ENCODE data around the gene CT83.

Gene CT83

GRCh38 chrX:116480059-116480458 is 17.3 kb upstream of the CT83 start:
- H3K27me3 ChIP-seq (ENCODE audit: control insufficient read depth in 3 of 3, insufficient read depth in 3 of 3, low read depth in 1 of 3, low read length in 3 of 3), result peaks cover 0 to 3% (median 0%) of the 10 kb centered on the region in 3 experiments
- no peak overlapping the region for H2BK120ac ChIP-seq (ENCODE audit: low read depth, low read length)
- H3K18ac ChIP-seq (ENCODE audit: low read length), result no peak overlapping the region
- no peak overlapping the region for H3K27ac ChIP-seq (replicated peaks; ENCODE audit: low read length)
- no CpG with 5 or more reads among the region's 2 CpGs for WGBS, 2 donors (ENCODE audit: extremely low coverage in 2 of 2, insufficient read length in 2 of 2, insufficient replicate concordance in 1 of 2)
- H2BK5ac ChIP-seq (ENCODE audit: low read length), result no peak overlapping the region
- H2AK5ac ChIP-seq (ENCODE audit: low read depth, low read length), result no peak overlapping the region
- no peaks in the 10 kb centered on the region for H3K79me1 ChIP-seq (ENCODE audit: low read depth, low read length)
- no peak overlapping the region for H2BK12ac ChIP-seq (ENCODE audit: low read length)
- H3K4me2 ChIP-seq (ENCODE audit: insufficient read depth, low read length, poor library complexity, severe bottlenecking), result no peak overlapping the region
- no peaks in the 10 kb centered on the region for H3K36me3 ChIP-seq (replicated peaks in 1 of 2; ENCODE audit: control insufficient read depth in 2 of 2, insufficient read depth in 2 of 2, low read length in 2 of 2)
- H3K23ac ChIP-seq (ENCODE audit: low read depth, low read length, poor library complexity), result no peak overlapping the region
- no peak overlapping the region for H4K91ac ChIP-seq (ENCODE audit: low read depth, low read length, poor library complexity)
- no peak overlapping the region for H2BK15ac ChIP-seq (ENCODE audit: low read length)
- no peak overlapping the region for H2AFZ ChIP-seq (ENCODE audit: low read length)
- no peak overlapping the region for H3K14ac ChIP-seq (ENCODE audit: low read length)
- no peak overlapping the region for H3K4ac ChIP-seq (ENCODE audit: low read length)
- no peaks in the 10 kb centered on the region for H3K4me1 ChIP-seq (ENCODE audit: control insufficient read depth in 2 of 2, insufficient read depth in 1 of 2, low read depth in 1 of 2, low read length in 2 of 2)
- no peak overlapping the region for H3K9ac ChIP-seq (ENCODE audit: low read depth, low read length, poor library complexity)
- no peak overlapping the region for H4K8ac ChIP-seq (ENCODE audit: low read depth, low read length)
- H3K9me3 ChIP-seq (replicated peaks in 1 of 2; ENCODE audit: control insufficient read depth in 2 of 2, insufficient read depth in 1 of 2, low read depth in 1 of 2, low read length in 2 of 2), result no peaks in the 10 kb centered on the region
- no peak for DNase-seq (ENCODE audit: low spot score)
- no peak overlapping the region for H3K4me3 ChIP-seq (ENCODE audit: low read length in 2 of 2)

GRCh38 chrX:116449156-116449555 is 13.6 kb downstream of the CT83 start:
- Histone ChIP-seq H3K27ac (replicated peaks; ENCODE audit: low read length) (no peak overlapping the region), H3K9ac (ENCODE audit: low read depth, low read length, poor library complexity) (no peak overlapping the region), H3K36me3 (replicated peaks in 1 of 2; ENCODE audit: control insufficient read depth in 2 of 2, insufficient read depth in 2 of 2, low read length in 2 of 2) (no peaks in the 10 kb centered on the region), H3K4me2 (ENCODE audit: insufficient read depth, low read length, poor library complexity, severe bottlenecking) (no peak overlapping the region), H3K18ac (ENCODE audit: low read length) (no peak overlapping the region), H3K4me1 (ENCODE audit: control insufficient read depth in 2 of 2, insufficient read depth in 1 of 2, low read depth in 1 of 2, low read length in 2 of 2) (no peaks in the 10 kb centered on the region), H3K4ac (ENCODE audit: low read length) (no peak overlapping the region), H4K8ac (ENCODE audit: low read depth, low read length) (no peak overlapping the region), H3K23ac (ENCODE audit: low read depth, low read length, poor library complexity) (no peak overlapping the region), H2BK15ac (ENCODE audit: low read length) (no peak overlapping the region), H2BK5ac (ENCODE audit: low read length) (no peak overlapping the region), H4K91ac (ENCODE audit: low read depth, low read length, poor library complexity) (no peak overlapping the region), H3K4me3 (ENCODE audit: low read length in 2 of 2) (no peak overlapping the region), H2AFZ (ENCODE audit: low read length) (no peak overlapping the region), H3K9me3 (replicated peaks in 1 of 2; ENCODE audit: control insufficient read depth in 2 of 2, insufficient read depth in 1 of 2, low read depth in 1 of 2, low read length in 2 of 2) (no peaks in the 10 kb centered on the region), H2AK5ac (ENCODE audit: low read depth, low read length) (no peak overlapping the region), H3K14ac (ENCODE audit: low read length) (no peak overlapping the region), H2BK12ac (ENCODE audit: low read length) (no peak overlapping the region), H3K79me1 (ENCODE audit: low read depth, low read length) (no peaks in the 10 kb centered on the region), H3K27me3 (ENCODE audit: control insufficient read depth in 3 of 3, insufficient read depth in 3 of 3, low read depth in 1 of 3, low read length in 3 of 3) (no peaks in the 10 kb centered on the region), H2BK120ac (ENCODE audit: low read depth, low read length) (no peak overlapping the region)
- DNase-seq (ENCODE audit: low spot score), result no peak
- WGBS, 2 donors (ENCODE audit: extremely low coverage in 2 of 2, insufficient read length in 2 of 2, insufficient replicate concordance in 1 of 2), result no CpG with 5 or more reads among the region's 2 CpGs

- peaks cover 0 to 16% (median 0%) of the 10 kb centered on the region in 3 experiments for H3K27me3 ChIP-seq (ENCODE audit: control insufficient read depth in 3 of 3, insufficient read depth in 3 of 3, low read depth in 1 of 3, low read length in 3 of 3)
- no peak within 1 kb of the TSS for H2BK12ac ChIP-seq (ENCODE audit: low read length)
- H3K18ac ChIP-seq (ENCODE audit: low read length), result no peak within 1 kb of the TSS
- no peak within 1 kb of the TSS for H3K27ac ChIP-seq (replicated peaks; ENCODE audit: low read length)
- H3K4me3 ChIP-seq (ENCODE audit: low read length in 2 of 2), result no peak within 1 kb of the TSS
- no peak within 1 kb of the TSS for H2BK120ac ChIP-seq (ENCODE audit: low read depth, low read length)
- no peaks in the 10 kb centered on the region for H3K9me3 ChIP-seq (replicated peaks in 1 of 2; ENCODE audit: control insufficient read depth in 2 of 2, insufficient read depth in 1 of 2, low read depth in 1 of 2, low read length in 2 of 2)
- H3K79me1 ChIP-seq (ENCODE audit: low read depth, low read length), result no peaks in the 10 kb centered on the region
- H3K23ac ChIP-seq (ENCODE audit: low read depth, low read length, poor library complexity), result no peak within 1 kb of the TSS
- no peak within 1 kb of the TSS for H4K8ac ChIP-seq (ENCODE audit: low read depth, low read length)
- no peak within 1 kb of the TSS for H2BK15ac ChIP-seq (ENCODE audit: low read length)
- H2AK5ac ChIP-seq (ENCODE audit: low read depth, low read length), result no peak within 1 kb of the TSS
- WGBS, 2 donors (ENCODE audit: extremely low coverage in 2 of 2, insufficient read length in 2 of 2, insufficient replicate concordance in 1 of 2), result no CpG with 5 or more reads among the region's 9 CpGs
- no peak within 1 kb of the TSS for H3K4me2 ChIP-seq (ENCODE audit: insufficient read depth, low read length, poor library complexity, severe bottlenecking)
- no peak within 1 kb of the TSS for H2BK5ac ChIP-seq (ENCODE audit: low read length)
- H2AFZ ChIP-seq (ENCODE audit: low read length), result no peak within 1 kb of the TSS
- H3K9ac ChIP-seq (ENCODE audit: low read depth, low read length, poor library complexity), result no peak within 1 kb of the TSS
- no peaks in the 10 kb centered on the region for H3K4me1 ChIP-seq (ENCODE audit: control insufficient read depth in 2 of 2, insufficient read depth in 1 of 2, low read depth in 1 of 2, low read length in 2 of 2)
- no peak within 1 kb of the TSS for H4K91ac ChIP-seq (ENCODE audit: low read depth, low read length, poor library complexity)
- DNase-seq (ENCODE audit: low spot score), result no peak
- H3K14ac ChIP-seq (ENCODE audit: low read length), result no peak within 1 kb of the TSS
- H3K4ac ChIP-seq (ENCODE audit: low read length), result no peak within 1 kb of the TSS
- H3K36me3 ChIP-seq (replicated peaks in 1 of 2; ENCODE audit: control insufficient read depth in 2 of 2, insufficient read depth in 2 of 2, low read length in 2 of 2), result no peaks in the 10 kb centered on the region
These were observed 26.4 kb downstream of the CT83 start, which contains the start of gene SLC6A14 for GRCh38 chrX:116436358-116436816. Gene SLC6A14 (plus strand): TSS chrX:116436606. CDS start chrX:116436710, 104 bp downstream.

- no peak overlapping the region for H3K18ac ChIP-seq (ENCODE audit: low read length)
- no peak for DNase-seq (ENCODE audit: low spot score)
- no peak overlapping the region for H2BK12ac ChIP-seq (ENCODE audit: low read length)
- H2BK5ac ChIP-seq (ENCODE audit: low read length), result no peak overlapping the region
- no peak overlapping the region for H3K4me2 ChIP-seq (ENCODE audit: insufficient read depth, low read length, poor library complexity, severe bottlenecking)
- H3K9ac ChIP-seq (ENCODE audit: low read depth, low read length, poor library complexity), result no peak overlapping the region
- no peak overlapping the region for H3K4ac ChIP-seq (ENCODE audit: low read length)
- no peaks in the 10 kb centered on the region for H3K36me3 ChIP-seq (replicated peaks in 1 of 2; ENCODE audit: control insufficient read depth in 2 of 2, insufficient read depth in 2 of 2, low read length in 2 of 2)
- no peak overlapping the region for H2AFZ ChIP-seq (ENCODE audit: low read length)
- H2BK15ac ChIP-seq (ENCODE audit: low read length), result no peak overlapping the region
- H3K14ac ChIP-seq (ENCODE audit: low read length), result no peak overlapping the region
- no peaks in the 10 kb centered on the region for H3K4me1 ChIP-seq (ENCODE audit: control insufficient read depth in 2 of 2, insufficient read depth in 1 of 2, low read depth in 1 of 2, low read length in 2 of 2)
- H2BK120ac ChIP-seq (ENCODE audit: low read depth, low read length), result no peak overlapping the region
- no peak overlapping the region for H3K23ac ChIP-seq (ENCODE audit: low read depth, low read length, poor library complexity)
- no peak overlapping the region for H2AK5ac ChIP-seq (ENCODE audit: low read depth, low read length)
- H4K91ac ChIP-seq (ENCODE audit: low read depth, low read length, poor library complexity), result no peak overlapping the region
- no peaks in the 10 kb centered on the region for H3K79me1 ChIP-seq (ENCODE audit: low read depth, low read length)
- H3K27ac ChIP-seq (replicated peaks; ENCODE audit: low read length), result no peak overlapping the region
- H3K27me3 ChIP-seq (ENCODE audit: control insufficient read depth in 3 of 3, insufficient read depth in 3 of 3, low read depth in 1 of 3, low read length in 3 of 3), result peaks cover 0 to 16% (median 0%) of the 10 kb centered on the region in 3 experiments
- H3K9me3 ChIP-seq (replicated peaks in 1 of 2; ENCODE audit: control insufficient read depth in 2 of 2, insufficient read depth in 1 of 2, low read depth in 1 of 2, low read length in 2 of 2), result no peaks in the 10 kb centered on the region
- H3K4me3 ChIP-seq (ENCODE audit: low read length in 2 of 2), result no peak overlapping the region
- no peak overlapping the region for H4K8ac ChIP-seq (ENCODE audit: low read depth, low read length)
These were observed 27.2 kb downstream of the CT83 start for GRCh38 chrX:116435597-116435996.

Measured in neuronal stem cell (in vitro differentiated cells).